ENCODE data around the gene HOXD10.

Gene HOXD10

GRCh38 chr2:176164611-176165369 is 48.2 kb downstream of the HOXD10 start:
- in situ Hi-C loops (cut with MboI; ENCODE audit: low pct_unique_long_range_greater_than_20kb, low sequenced_read_pairs, unreplicated experiment), result no loop called here
- DNase-seq (ENCODE audit: low spot score), result no peak
- no peak for TF ChIP-seq CTCF (IDR thresholded peaks at IDR 0.05; ENCODE audit: extremely low read depth, insufficient read depth, missing control alignments)

- in situ Hi-C loops (cut with MboI; ENCODE audit: low pct_unique_long_range_greater_than_20kb, low sequenced_read_pairs, unreplicated experiment), result no loop called here
- no peak for DNase-seq (ENCODE audit: low spot score)
- TF ChIP-seq CTCF (IDR thresholded peaks at IDR 0.05; ENCODE audit: extremely low read depth, insufficient read depth, missing control alignments), result no peak
These were observed 48.9 kb downstream of the HOXD10 start for GRCh38 chr2:176165370-176166050.

GRCh38 chr2:176166272-176166671 is 49.7 kb downstream of the HOXD10 start:
- no peak for DNase-seq (ENCODE audit: low spot score)
- no peak for TF ChIP-seq CTCF (IDR thresholded peaks at IDR 0.05; ENCODE audit: extremely low read depth, insufficient read depth, missing control alignments)
- in situ Hi-C loops (cut with MboI; ENCODE audit: low pct_unique_long_range_greater_than_20kb, low sequenced_read_pairs, unreplicated experiment), result no loop called here

GRCh38 chr2:176167398-176167797 is 50.8 kb downstream of the HOXD10 start:
- no peak for DNase-seq (ENCODE audit: low spot score)
- TF ChIP-seq CTCF (IDR thresholded peaks at IDR 0.05; ENCODE audit: extremely low read depth, insufficient read depth, missing control alignments), result no peak
- in situ Hi-C loops (cut with MboI; ENCODE audit: low pct_unique_long_range_greater_than_20kb, low sequenced_read_pairs, unreplicated experiment), result no loop called here

GRCh38 chr2:176169181-176169580 is 52.6 kb downstream of the HOXD10 start:
- TF ChIP-seq CTCF (IDR thresholded peaks at IDR 0.05; ENCODE audit: extremely low read depth, insufficient read depth, missing control alignments), result no peak
- in situ Hi-C loops (cut with MboI; ENCODE audit: low pct_unique_long_range_greater_than_20kb, low sequenced_read_pairs, unreplicated experiment), result no loop called here
- no peak for DNase-seq (ENCODE audit: low spot score)

Data from GM13977 (cell line).